LHCN-M2 (cell line): ENCODE results near the gene PHTF2. TPM values are rescaled to one million over a fixed set of nuclear protein-coding genes. Genes with fewer than 3 reads are reported as not detected.

Source experiments
- DNase-seq: peaks from one replicate; pipeline ENCODE4 v3.0.0-alpha.2; 2012; ENCODE audit warnings: low read depth
- total RNA-seq: library from RNA; depleted of rRNA; stranded (reverse); fragments of >200 nt; gene quantifications from 2 replicates; pipeline ENCODE4 v1.2.3, GENCODE V29; 2014

PHTF2 gene
- total RNA-seq, 1 experiment from 2014 or later, result 51.7 TPM

DNA sequence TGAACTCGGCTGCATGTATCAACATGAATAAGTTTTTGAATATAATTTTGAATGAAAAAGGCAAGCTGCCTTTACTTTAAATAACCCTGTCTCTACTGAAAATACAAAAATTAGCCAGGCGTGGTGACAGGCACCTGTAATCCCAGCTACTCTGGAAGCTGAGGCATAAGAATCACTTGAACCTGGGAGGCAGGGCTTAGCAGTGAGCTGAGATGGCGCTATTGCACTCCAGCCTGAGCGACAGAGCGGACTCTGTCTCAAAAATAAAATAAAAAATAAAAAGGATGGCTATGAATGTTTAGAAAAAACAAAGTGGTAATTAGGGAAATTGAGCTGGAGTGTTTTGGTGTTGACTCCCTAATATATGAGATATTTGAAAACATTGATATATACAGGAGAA is 133.3 kb downstream of the PHTF2 start:
- no peak for DNase-seq

DNA sequence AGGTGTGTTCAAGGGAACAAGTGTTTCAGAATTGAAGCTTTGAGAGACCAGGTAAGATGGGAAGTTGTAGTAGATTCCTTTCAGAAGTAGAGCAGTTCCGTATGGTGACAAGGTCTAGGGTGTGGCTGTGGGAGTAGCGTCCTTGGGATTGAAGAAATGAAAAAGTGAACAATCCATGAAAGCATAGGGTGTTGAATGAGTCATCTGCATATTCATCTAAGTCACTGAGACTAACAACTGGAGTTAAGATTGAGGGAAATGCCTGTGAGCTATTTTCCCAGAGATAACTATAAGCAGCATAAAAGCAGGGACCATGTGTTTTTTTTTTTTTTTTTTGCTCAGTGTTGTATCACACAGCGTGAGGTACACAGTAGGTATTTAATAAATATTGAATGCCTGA is 134.8 kb downstream of the PHTF2 start:
- peak; percentile 68 for DNase-seq

DNA sequence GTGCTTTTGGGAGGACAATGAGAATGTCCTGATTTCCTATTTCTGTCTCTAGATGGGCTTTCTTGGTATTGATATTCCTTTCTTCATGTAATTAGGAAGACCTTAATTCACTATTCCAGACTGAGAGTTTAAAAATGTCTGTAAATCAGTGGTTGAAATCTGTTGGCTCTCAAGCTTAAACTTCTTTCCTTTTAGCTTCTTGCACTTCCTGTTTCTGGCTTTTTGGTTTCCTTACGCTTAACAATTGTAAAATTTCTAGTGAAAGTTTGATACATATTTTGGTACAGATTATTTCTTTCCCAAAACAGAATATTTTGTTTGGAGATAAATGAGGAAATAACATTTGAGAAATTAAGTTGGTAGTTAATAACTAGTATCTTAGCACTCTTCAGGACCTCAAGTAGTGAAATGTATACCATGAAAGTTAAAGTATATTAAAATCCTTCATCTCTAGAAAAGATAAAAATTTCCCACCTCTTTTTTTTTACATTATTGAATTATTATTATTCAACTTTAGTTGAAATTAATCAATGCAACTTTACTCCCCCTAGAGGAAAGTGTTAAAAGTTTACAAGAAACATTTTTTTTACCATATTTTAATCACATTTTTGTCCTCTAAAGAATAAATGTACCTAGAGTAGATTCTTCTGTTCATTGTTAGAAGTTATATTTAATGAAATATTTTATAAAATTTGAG is 137.2 kb downstream of the PHTF2 start:
- peak; percentile 16 for DNase-seq

DNA sequence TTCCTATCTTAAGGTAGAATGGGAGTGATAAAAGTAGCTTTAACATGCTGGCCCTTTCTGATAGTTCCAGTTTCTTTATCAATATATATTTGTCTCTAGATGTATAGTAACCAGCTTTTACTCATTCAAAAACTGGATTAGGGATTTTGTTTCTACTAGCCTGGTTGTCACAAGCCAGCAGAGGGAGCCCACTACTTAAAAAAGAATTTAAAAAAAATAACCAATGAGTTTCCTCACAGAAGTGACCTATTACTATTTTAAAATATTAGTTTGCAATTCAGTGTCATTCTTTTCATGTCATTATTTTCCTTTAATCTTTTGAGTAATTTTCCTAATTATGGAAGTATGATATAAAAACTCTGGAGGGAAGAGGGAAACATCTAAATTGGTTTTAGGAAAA is 142.1 kb downstream of the PHTF2 start:
- peak; percentile 50 for DNase-seq

DNA sequence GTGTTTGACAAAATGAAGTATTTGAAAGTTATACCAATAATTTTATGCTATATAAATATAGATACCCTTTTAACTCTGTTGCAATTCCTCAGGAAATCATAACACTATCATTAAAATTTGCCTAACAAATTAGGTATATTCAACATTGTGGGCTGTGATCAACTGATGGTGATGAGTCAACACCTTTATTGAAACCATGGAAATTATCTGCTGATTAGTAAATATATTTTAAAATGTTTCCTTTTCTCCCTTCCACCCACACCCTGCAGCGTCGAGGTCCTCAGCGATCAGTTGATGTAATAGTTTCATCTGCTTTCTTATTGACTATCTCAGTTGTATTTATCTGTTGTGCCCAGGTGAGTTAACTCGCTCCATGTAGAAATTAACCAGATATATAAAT is 143.9 kb downstream of the PHTF2 start:
- no peak for DNase-seq

DNA sequence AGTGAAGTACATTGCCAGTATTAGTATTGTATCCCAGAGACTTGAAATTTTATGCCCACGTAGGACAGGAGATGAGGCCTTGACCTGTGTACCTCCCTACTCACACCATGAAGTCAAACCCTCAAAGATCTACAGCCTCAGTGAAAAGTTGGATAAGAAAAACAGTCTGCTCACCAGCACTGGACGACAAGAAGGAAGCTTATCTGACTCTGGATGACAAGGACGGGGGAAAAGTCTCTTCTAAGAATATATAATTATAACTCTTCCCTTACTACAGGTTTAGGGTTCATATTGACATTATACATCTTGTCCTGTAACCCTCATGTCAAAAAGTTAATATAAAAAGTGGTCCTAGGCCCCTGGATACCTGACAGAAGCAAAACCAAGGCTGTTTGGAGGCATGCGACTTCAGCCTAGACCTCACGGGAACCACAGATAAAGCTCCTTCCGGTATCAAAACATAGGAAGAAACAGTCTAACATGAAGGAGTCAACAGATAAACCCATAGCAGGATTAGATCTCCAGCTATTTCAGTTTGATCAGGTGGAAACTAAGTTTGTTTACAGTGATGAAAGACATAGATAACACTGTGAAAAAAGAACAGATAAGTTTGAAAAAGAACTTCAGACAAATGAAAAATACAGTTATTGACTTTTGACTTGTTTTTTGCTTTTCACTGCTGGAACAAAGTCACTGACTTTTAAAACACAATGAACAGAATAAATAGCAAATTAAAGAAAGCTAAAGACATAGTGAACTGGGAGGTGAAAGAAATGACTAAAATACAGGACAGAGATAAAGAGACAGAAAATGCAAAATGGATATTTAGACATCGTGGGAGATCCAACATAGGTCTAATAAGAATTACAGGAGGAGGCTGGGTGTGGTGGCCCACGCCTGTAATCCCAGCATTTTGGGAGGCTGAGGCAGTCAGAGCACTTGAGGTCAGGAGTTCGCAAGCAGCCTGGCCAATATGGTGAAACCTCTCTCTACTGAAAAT is 145.9 kb downstream of the PHTF2 start:
- no peak for DNase-seq

DNA sequence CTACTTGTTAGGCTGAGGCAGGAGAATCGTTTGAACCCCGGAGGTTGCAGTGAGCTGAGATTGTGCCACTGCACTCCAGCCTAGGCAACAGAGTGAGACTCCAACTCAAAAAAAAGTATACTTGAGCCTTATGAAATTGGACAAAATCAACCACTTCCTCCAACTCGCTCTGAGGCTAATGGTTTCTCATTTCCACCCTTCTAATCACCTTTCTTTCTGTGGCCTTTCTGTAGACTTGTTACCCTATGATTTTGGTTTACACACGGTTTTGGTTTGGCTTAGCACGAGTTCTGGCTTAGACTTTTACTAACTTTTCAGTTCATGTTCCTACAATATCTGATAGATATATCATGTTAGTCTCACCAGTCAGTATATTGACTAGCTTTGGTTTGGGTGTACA is 152.0 kb downstream of the PHTF2 start:
- DNase-seq, result no peak

DNA sequence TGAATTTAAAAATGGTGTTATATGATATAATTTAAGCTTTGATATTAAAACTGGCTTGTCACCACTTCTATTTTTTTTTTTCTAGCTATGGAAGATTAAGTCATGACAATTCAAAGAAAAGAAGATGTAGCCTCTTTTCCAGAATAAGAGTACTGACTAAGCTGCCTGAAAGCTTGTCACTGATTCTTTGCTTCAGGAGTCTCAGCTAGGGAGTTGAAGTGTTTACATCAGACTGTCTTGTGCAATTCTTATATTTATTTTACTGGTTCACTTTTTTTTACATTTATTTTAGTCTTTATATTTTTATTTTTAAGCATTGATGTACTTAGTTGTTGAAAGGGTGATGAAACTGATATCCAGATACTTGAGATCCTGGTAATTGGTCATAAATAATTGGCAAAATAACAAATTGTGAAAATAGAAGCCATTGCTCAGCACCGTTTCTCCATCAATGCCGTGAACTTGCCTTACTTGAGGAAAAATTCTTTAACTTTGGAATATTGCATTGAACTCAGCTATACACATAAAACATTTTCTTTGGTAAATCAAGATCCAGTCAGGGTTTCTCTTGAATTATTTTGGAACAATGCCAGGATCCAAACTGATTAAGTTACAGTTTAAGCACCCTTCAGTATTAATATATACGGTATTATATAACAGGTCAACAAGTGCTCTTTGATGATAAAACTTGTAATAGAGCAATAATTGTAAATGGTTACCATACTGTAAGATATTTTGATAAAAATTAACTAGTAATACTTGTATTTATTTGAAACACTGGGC is 156.4 kb downstream of the PHTF2 start:
- DNase-seq, result no peak

DNA sequence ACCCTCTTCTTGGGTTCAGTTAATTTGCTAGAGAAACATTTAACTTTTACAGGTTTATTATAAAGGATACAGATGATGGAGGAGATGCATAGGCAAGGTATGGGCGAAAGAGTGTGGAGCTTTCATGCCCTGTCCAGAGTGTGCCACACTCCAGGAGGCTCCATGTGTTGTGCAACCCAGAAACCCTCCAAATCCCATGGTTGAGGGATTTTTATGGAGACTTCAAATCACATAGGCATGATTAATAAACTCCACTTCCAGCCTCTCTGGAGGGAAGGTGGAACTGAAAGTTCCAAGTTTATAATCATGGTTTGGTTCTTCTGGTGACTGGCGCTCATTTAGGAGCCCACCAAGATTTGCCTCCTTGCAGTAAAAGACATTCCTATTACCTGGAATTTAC is 159.9 kb downstream of the PHTF2 start:
- DNase-seq, result no peak

DNA sequence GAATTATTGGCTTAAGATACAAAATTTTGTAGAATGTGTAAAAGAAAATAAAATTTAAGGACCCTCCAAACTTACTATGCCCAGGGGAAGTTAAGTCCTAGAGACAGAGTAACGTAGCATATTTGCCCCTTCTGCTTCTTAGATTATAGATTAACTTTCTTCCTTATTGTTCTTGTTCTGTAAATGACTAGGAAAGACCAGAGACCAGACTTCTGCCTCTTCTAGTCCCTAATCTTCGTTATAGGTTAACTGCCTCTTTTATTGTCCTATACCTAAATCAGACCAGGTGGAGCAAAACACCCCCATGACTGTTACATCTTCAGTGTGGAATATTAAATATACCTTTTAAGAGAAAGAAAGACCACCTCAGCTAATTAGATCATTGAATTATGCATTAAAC is 160.5 kb downstream of the PHTF2 start:
- no peak for DNase-seq

DNA sequence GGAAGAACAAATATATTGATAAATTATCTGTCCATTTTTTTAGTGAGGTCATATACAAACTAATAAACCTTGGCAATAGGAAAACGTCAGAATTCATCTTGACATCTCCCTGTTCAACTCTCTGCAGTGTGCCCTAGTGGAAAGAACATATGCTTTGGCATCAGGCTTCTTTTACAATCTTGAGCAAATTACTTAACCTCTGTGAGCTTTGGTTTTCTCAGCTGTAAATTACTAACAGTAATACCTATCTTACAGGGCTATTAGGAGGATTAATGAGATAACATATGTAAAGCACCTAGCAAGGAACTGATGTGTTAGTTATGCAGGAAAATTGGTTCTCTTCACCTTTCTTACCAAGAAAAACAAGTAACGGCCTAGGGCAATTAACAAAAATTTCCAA is 161.8 kb downstream of the PHTF2 start:
- DNase-seq, result no peak

DNA sequence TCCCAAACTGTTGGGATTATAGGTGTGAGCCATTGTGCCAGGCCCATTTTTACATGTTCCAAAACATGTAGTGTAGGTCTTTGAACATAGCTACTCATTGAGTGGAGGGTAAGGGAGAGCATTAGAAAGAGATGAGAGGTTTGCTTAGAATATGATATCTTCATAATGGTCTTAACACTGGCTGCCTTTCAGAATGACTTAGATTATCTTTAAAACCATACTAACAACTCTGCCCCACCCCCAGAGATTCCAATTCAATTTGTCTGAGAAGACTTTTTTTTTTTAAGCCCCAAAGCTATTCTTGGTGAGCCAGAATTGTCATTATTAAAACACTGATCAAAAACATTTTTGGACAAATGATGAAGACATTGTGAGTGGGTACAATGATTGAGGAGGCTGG is 168.9 kb downstream of the PHTF2 start:
- DNase-seq, result no peak

DNA sequence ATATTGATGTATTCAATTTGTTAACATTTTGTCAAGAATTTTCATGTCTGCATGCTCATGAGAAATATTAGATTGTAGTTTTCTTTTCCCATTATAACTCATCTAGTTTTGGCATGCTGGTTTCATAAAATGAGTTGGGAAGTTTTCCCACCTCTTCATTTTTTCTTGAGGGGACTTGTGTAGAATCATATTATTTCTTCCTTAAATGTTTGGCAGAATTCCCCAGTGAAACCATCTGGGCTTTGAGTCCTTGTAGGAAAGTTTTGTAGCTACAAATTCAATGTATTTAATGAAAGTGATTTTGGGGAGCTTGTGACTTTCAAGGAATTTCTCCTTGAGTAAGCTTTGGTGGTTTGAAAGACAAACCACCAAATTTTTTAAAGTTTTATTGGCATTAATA is 173.2 kb downstream of the PHTF2 start:
- no peak for DNase-seq

DNA sequence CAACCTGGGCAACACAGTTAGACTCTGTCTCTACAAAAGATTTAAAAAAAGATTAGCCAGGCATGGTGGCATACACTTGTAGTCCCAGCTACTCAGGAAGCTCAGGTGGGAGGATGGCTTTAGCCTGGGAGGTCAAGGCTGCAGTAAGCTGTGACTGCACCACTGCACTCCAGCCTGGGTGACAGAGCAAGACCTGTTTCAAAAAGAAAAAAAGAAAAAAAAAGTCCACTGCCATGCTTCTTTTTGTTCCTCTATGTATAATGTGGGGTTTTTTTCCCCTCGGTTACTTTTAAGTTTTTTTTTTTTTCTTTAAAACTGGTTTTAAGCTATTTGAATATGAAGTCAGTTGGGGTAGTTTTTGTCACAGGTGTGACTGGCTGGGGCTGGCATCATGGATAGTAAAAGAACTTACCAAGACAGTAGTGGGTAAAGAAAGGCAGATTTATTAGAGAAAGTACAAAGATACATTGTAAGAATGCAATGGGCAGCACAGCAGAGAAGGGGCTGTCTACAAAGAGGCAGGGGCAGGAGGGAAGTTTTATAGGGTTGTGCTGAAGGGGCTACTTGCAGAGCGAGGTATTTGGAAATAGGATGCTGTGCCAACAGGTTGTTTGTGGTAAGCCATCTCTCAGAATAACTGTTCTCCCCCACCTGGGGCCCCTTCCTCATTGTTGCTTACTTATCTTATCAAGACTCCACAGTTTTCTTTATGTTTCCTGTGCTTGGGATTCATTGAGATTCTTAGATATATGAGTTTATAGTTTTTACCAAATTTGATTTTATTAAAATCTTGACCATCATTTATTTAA is 177.3 kb downstream of the PHTF2 start:
- DNase-seq, result no peak

DNA sequence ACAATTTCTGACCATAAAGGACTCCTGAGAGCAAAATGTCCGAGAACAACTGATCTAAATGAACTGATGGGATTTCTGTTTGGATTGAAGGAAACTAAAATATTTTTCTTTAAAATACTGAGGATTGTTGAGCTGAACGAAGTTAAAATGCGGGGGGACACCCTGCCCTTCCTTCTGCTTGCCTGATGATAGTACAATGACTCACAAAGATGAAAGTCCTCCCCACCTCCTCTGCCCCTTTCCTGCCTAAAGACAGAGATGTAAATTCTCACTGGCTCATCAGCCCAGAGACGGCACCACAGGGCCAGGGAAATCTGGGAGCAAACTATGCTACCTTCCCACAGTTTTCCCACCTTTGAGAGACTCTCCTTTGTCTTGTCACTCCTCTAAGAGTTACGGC is 180.6 kb downstream of the PHTF2 start:
- peak; percentile 29 for DNase-seq

DNA sequence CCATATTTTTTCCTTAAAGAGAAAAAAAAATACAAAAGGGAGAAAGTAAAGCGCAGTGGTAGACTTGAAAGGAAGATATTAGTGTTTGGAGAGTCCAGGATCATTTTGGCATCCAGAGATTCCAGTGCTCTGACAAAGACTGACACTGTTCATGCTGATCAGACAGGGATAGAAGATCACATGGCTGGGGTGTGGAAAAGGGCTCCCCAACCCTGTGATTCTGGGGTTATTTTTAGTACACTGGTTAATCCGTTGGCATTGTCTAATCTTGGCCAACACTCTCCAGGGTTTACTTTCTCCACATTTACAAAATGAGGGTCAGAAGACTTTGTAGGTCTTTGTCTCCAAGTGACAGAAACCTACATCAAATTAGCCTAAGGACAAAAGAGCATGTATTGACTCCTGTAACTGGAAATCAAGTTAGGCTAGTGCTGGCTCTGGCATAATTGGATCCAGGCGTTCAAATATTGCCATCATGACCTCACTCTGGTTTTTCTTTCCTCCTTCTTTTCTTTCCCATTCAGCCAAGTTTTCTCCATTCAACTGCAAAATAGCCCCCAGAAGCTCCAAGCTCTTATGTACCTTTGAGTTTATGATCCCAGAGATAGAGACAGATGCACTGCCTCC is 181.6 kb downstream of the PHTF2 start:
- DNase-seq, result peak; percentile 23

DNA sequence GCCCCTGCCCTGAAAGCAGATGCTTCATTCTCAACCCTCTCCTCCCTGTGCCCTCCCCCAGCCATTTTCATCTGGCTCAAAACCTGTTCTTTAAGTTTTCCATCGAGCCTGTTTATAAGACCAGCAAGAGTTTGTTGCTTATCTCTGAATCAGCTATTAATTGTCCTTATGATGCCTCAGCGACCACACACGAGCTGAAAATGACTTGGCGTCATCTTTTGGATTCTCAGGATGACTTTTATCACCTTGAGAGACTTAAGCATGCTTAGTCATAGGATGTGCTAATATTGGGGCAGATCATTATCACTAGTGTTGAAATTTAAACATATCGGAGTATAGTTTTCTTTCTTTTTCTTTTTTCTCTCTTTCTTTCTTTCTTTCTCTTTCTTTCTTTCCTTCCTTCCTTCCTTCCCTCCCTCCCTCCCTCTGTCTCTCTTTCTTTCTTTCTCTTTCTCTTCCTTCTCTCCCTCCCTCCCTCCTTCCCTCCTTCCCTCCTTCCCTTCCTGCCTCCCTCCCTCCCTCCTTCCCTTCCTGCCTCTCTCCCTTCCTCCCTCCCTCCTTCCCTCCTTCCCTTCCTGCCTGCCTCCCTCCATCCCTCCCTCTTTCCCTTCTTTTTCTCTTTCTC is 184.5 kb downstream of the PHTF2 start:
- DNase-seq, result no peak

DNA sequence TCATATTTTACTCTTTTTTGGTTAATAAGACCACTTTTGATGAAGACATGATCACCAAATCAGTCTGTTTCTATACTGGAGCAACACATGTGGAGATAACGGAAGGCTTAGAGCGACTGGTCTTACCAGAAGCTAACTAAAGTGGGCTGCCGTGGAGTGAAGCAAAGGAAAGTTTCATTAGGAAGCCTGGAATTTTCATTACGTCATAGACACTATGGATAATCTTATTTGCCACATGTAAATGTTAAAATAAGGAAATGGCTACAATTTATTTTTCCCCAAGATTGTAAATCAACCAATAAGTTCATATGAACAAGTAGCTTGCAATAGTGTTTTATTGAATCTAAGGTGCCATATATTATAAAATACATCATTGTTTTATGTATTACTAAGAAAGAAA is 185.4 kb downstream of the PHTF2 start:
- no peak for DNase-seq

DNA sequence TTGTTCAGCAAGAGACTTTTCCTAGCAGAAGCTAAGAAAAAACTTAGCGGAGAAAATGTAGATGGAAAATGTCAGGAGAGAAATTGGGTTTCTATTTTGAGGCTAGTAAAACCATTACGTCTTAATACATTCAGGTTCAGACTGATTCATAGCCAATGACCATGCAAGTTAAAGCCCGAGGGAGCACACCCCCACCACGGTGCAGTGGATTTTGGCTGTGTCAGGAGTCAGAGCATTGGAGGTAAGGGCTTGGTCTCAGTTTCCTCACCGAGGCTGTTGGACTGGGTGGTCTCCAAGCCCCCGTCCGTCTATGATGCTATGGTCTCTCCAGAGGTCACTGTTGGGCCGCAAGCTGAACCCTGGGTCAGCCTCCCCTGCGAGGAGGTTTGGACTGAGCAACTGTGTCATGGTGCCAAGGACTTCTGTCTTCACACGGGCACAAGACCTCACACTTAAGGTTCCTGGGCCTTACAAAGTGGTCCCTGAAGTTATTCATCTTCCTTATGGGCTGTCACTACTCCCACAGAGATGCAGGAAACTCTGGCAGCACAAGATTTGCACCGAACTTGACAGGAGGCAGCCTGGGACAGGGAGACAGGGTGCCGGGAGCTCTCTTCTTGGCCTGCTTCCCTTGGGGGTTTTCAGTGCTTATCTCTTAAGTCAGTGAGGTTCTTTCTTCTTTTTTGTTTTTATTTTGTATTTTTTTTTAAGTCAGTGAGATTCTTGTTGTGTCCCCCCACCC is 186.8 kb downstream of the PHTF2 start:
- DNase-seq, result no peak

DNA sequence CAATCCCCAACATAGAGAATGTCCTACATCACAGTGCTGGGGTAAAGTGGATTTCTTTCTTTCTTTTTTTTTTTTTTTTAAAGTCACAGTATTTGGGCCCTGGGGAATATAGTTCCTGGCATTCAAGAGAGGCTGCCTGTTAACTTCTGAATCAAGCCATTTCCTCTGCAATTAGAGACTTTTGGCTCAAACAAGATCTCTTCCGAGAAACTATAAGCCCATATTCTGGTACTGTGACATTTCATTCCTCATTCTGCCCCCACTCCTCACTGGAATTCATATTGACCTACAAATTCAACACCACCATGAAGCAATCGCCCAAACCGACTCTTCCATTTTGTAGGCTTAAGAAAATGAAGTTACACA is 187.4 kb downstream of the PHTF2 start:
- peak; percentile 55 for DNase-seq
